RWPE2 (cell line): ENCODE measurements around the gene ARHGAP26.

Source experiments
- ATAC-seq: fragments of 200-7000 bp; cut with Tn5 transposase; 3 replicates; pipeline ENCODE4 v1.9.1; 2021; ENCODE audit warnings: low read depth
- DNase-seq: peaks from one replicate; pipeline ENCODE4 v3.0.0-alpha.2; 2020; ENCODE audit warnings: low spot score
- H3K27ac ChIP-seq: fragments of 450-650 bp; 2 replicates; pipeline ENCODE4 v1.5.1; 2017; ENCODE audit warnings: mild to moderate bottlenecking; ENCODE audit not compliant: poor library complexity, severe bottlenecking
- H3K27me3 ChIP-seq: fragments of 250-450 bp; sonication (Bioruptor Pico); 2 replicates; pipeline ENCODE4 v1.5.1; 2021; ENCODE audit warnings: mild to moderate bottlenecking, moderate library complexity; ENCODE audit not compliant: insufficient read depth, poor library complexity, severe bottlenecking
- H3K36me3 ChIP-seq: fragments of 250-450 bp; sonication (Bioruptor Pico); 2 replicates; pipeline ENCODE4 v1.5.1; 2020; ENCODE audit warnings: low read depth, mild to moderate bottlenecking, moderate library complexity
- H3K4me1 ChIP-seq: fragments of 250-450 bp; sonication (Bioruptor Pico); 2 replicates; pipeline ENCODE4 v1.5.1; 2021; ENCODE audit warnings: mild to moderate bottlenecking, moderate library complexity; ENCODE audit not compliant: insufficient read depth, poor library complexity, severe bottlenecking
- H3K4me3 ChIP-seq: fragments of 250-450 bp; sonication (Bioruptor Pico); 2 replicates; pipeline ENCODE4 v1.5.1; 2021; ENCODE audit warnings: mild to moderate bottlenecking, moderate library complexity; ENCODE audit not compliant: severe bottlenecking
- H3K9me3 ChIP-seq: fragments of 250-450 bp; sonication (Bioruptor Pico); 2 replicates; pipeline ENCODE4 v1.5.1; 2021; ENCODE audit warnings: mild to moderate bottlenecking, moderate library complexity; ENCODE audit not compliant: severe bottlenecking
- TF ChIP-seq, protein P1 (sequence below): fragments of 450-650 bp; IDR thresholded peaks from one replicate; pipeline ENCODE4 v1.5.1; 2017; ENCODE audit warnings: mild to moderate bottlenecking, moderate library complexity; ENCODE audit not compliant: poor library complexity, severe bottlenecking

ARHGAP26 gene

DNA sequence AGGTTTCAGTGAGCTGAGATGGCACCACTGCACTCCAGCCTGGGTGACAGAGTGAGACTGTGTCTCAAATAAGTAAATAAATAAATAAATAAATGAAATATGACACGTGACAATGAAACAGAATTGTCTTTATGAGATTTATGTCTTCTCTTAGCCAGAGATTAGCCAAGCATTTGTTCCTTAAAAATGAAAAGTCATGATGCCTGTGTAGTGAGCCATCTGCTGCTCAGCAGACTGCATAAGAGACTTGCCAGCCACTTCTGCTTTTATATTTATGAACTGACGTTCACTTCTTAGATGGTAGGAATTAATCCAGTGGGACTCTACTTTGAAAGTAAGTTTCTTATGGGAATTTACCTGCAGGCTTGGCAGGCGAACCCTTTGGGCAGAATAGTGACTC is 405.9 kb downstream of the ARHGAP26 start:
- no peaks in the 10 kb centered on the region for H3K27me3 ChIP-seq
- TF ChIP-seq, protein P1, sequence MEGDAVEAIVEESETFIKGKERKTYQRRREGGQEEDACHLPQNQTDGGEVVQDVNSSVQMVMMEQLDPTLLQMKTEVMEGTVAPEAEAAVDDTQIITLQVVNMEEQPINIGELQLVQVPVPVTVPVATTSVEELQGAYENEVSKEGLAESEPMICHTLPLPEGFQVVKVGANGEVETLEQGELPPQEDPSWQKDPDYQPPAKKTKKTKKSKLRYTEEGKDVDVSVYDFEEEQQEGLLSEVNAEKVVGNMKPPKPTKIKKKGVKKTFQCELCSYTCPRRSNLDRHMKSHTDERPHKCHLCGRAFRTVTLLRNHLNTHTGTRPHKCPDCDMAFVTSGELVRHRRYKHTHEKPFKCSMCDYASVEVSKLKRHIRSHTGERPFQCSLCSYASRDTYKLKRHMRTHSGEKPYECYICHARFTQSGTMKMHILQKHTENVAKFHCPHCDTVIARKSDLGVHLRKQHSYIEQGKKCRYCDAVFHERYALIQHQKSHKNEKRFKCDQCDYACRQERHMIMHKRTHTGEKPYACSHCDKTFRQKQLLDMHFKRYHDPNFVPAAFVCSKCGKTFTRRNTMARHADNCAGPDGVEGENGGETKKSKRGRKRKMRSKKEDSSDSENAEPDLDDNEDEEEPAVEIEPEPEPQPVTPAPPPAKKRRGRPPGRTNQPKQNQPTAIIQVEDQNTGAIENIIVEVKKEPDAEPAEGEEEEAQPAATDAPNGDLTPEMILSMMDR: no peak
- ATAC-seq (no peak), DNase-seq (no peak)
- H3K36me3 ChIP-seq: no peaks in the 10 kb centered on the region
- no peak overlapping the region for H3K4me3 ChIP-seq
- peaks cover 19% of the 10 kb centered on the region for H3K4me1 ChIP-seq
- peak overlapping the region; percentile 86 for H3K27ac ChIP-seq
- H3K9me3 ChIP-seq: no peaks in the 10 kb centered on the region

DNA sequence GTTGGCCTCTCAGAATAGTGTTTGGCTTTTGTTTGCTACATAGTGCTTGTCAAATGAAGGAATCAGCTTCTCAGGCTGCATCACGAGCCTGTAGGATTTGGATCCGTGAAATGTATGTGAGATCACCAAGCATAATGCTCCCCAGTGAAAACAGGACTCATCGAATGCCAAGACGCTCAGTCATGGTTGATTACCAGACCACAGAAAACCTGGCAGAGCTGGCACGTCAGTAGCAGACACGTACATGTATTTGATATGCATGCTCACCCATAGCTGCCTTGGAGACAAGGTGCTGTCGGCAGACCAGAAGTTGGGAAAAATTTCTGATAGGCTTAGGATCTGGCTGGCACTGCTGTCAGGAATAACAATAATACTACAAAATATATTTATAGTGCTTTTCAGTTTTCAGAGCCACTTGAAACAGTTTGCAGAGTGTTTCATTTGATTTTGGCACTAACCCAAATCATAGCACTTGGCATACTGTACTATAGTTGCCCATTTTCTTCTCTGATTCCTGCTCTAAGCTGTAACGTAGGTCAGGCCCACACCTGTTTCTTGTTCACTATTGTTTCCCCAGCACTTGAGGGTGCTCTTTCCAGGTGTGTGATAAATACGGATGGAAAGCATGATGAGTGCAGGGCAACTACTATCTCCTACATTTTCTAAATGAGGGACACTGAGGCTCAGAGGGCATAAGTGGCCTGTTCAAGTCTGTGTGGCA is 407.2 kb downstream of the ARHGAP26 start:
- no peaks in the 10 kb centered on the region for H3K27me3 ChIP-seq
- H3K4me1 ChIP-seq: peaks cover 19% of the 10 kb centered on the region
- H3K27ac ChIP-seq: peak overlapping the region; percentile 86
- TF ChIP-seq, protein P1: peak; percentile 65
- DNase-seq: peak; percentile 98
- no peak overlapping the region for H3K4me3 ChIP-seq
- no peaks in the 10 kb centered on the region for H3K9me3 ChIP-seq
- peak; percentile 98 for ATAC-seq
- no peaks in the 10 kb centered on the region for H3K36me3 ChIP-seq

DNA sequence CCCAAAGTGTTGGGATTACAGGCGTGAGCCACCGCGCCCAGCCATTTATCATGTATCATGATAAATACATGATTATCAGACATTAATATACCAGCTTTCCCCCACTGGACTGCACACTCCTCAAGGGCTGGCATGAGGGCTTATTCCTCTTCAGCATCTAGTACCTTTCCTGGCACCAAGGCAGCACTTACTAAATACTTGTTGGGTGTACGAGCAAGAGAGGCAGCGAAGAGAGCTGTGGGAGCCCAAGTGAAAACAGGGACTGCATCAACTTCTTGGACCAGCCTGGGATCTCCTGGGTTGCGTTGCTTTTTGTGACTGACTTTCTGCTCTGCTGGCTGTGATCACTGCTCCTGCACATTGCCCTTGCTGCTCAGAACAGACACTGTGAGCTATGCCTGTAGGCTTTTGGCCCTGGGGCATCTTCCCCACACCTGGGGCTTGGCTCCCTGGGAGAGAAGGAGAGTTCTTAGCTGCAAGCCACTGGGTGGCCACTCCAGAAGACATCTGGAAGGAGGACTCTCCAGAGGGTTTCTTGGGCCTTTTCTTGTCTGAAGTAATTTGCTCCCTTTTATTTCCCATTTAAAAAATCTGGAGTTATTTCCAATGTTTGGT is 409.1 kb downstream of the ARHGAP26 start:
- ATAC-seq (no peak), DNase-seq (no peak)
- no peak overlapping the region for H3K4me3 ChIP-seq
- no peaks in the 10 kb centered on the region for H3K36me3 ChIP-seq
- TF ChIP-seq, protein P1: no peak
- H3K9me3 ChIP-seq: no peaks in the 10 kb centered on the region
- H3K4me1 ChIP-seq: peaks cover 19% of the 10 kb centered on the region
- no peaks in the 10 kb centered on the region for H3K27me3 ChIP-seq
- no peak overlapping the region for H3K27ac ChIP-seq

DNA sequence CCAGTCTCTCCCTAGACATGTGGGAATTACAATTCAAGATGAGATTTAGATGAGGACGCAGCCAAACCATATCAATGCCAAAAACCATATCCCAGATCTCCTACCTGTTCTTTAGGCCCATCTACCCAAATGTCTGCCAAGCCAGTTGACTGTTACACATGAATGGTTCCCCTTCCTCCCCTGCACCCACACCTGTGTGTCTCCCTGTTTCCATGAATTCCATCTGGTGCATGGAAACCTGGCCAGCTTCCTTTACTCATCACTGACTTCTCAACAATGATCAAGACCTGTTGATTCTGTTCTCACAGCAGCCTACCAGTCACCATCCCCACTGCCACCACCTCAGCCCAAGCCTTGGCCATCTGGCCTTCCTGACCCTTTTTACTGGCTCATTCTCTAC is 410.6 kb downstream of the ARHGAP26 start:
- TF ChIP-seq, protein P1: no peak
- H3K27ac ChIP-seq: no peak overlapping the region
- H3K36me3 ChIP-seq: no peaks in the 10 kb centered on the region

DNA sequence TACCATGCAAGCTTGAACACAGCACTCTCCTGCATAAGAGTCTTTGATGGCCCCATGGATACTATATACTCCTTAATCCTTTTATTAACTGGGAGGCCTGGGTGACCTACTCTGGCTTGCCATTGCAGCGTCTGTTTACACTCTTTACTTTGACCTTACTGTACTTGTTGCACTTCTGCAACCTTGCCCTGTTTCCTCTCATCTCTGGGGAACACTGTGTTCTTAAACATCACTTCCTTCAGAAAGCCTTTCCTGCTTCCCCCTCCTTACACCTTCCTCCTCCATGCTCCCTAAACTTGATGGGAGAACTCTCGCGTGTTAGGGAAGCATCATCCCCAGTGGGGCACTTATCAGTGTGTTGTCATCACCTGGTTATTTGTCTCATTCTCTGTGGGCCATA is 411.0 kb downstream of the ARHGAP26 start:
- no peaks in the 10 kb centered on the region for H3K27me3 ChIP-seq
- TF ChIP-seq, protein P1: no peak
- H3K4me1 ChIP-seq: peaks cover 19% of the 10 kb centered on the region
- H3K9me3 ChIP-seq: no peaks in the 10 kb centered on the region
- DNase-seq: no peak
- H3K4me3 ChIP-seq: no peak overlapping the region
- H3K27ac ChIP-seq: no peak overlapping the region
- no peaks in the 10 kb centered on the region for H3K36me3 ChIP-seq
- ATAC-seq: no peak

More for the DNA sequence above, 410.6 kb downstream of the ARHGAP26 start:
- H3K9me3 ChIP-seq: no peaks in the 10 kb centered on the region
- no peaks in the 10 kb centered on the region for H3K27me3 ChIP-seq
- DNase-seq (no peak), ATAC-seq (no peak)
- no peak overlapping the region for H3K4me3 ChIP-seq
- H3K4me1 ChIP-seq: peaks cover 19% of the 10 kb centered on the region
